Kidney (tissue), 14 donors: ENCODE measurements around the gene CDK19. TPM values are rescaled to one million over a fixed set of nuclear protein-coding genes. Genes with fewer than 3 reads are reported as not detected.

ENCODE experiments used
- DNase-seq, 5 donors: peaks; one replicate each; pipeline ENCODE4 v3.0.0-alpha.2; 2013 to 2020
- FAIRE-seq: peaks from 2 replicates; lab custom pipeline; 2012; peaks lifted over from hg19 to GRCh38; lab: Jason Lieb, UNC
- H3K27ac ChIP-seq, 2 donors: one replicate each; pipeline ENCODE4 v1.7.0; 2013; ENCODE audit warnings: low read depth in 2 of 2, low read length in 2 of 2, inconsistent platforms in 1 of 2
- H3K27me3 ChIP-seq: one replicate; pipeline ENCODE4 v1.7.1; 2013; ENCODE audit warnings: low read length, inconsistent platforms; ENCODE audit not compliant: control insufficient read depth, insufficient read depth
- H3K36me3 ChIP-seq, 3 donors: one replicate each; pipeline versions ENCODE4 v1.7.0 to v1.7.1; 2013; ENCODE audit warnings: low read length in 3 of 3, control low read depth in 1 of 3, inconsistent platforms in 1 of 3; ENCODE audit not compliant: insufficient read depth in 3 of 3, control insufficient read depth in 2 of 3
- H3K4me1 ChIP-seq, 3 donors: one replicate each; pipeline versions ENCODE4 v1.7.0 to v1.7.1; 2013; ENCODE audit warnings: low read length in 3 of 3, inconsistent platforms in 1 of 3, low read depth in 1 of 3; ENCODE audit not compliant: control insufficient read depth in 2 of 3, insufficient read depth in 2 of 3
- H3K4me3 ChIP-seq, 3 donors: one replicate each; pipeline versions ENCODE4 v1.7.0 to v1.8.1; 2013; ENCODE audit warnings: low read length in 3 of 3, control low read depth in 1 of 3, inconsistent platforms in 1 of 3
- H3K9ac ChIP-seq, 3 donors: one replicate each; pipeline versions ENCODE4 v1.7.0 to v1.7.1; 2013; ENCODE audit warnings: low read length in 3 of 3, control low read depth in 1 of 3, inconsistent platforms in 1 of 3
- H3K9me3 ChIP-seq, 3 donors: one replicate each; pipeline versions ENCODE4 v1.7.0 to v1.7.1; 2013; ENCODE audit warnings: low read length in 3 of 3, control low read depth in 1 of 3, inconsistent platforms in 1 of 3; ENCODE audit not compliant: control insufficient read depth in 2 of 3, insufficient read depth in 1 of 3
- CTCF ChIP-seq: IDR thresholded peaks from 3 replicates; pipeline ENCODE4 v1.5.1; 2012; ENCODE audit warnings: mild to moderate bottlenecking, moderate library complexity, borderline replicate concordance; ENCODE audit not compliant: insufficient read depth; ENCODE audit errors: extremely low read depth
- intact Hi-C: fragments of 100-400 bp; cut with DNase I; formaldehyde crosslinking; loops from one replicate; pipeline ENCODE4 v1.11.1; 2022
- polyA plus RNA-seq: library from polyadenylated mRNA; stranded (reverse); fragments of 350-450 nt; fragmentation: Illumina TruSeq; extraction: RNeasy Lipid Tissue Mini Kit (QIAGEN cat#74804); gene quantifications from one replicate; pipeline ENCODE4 v1.2.3, GENCODE V29; 2014; ENCODE audit warnings: low read depth, low replicate concordance; ENCODE audit not compliant: insufficient read depth
- total RNA-seq: library from RNA; stranded (reverse); fragmentation: NEBNext Ultra II Directional; extraction: Animal tissue kit (Norgen Biotek cat#: 25700); gene quantifications from one replicate; pipeline ENCODE4 v1.2.1, GENCODE V29; 2021
- donor health status: control.
- donor health status: control.
- donor health status: control.
- donor health status: control.
- donor health status: control.
- donor health status: DM: yes; HTN: yes; CAD: no.
- donor health status: Normal renal cell carcinoma (clear cell type).

The CDK19 gene
- total and polyA plus RNA-seq, 2 donors from 2014 or later, result 4.9 to 20.4 TPM

GRCh38 chr6:110573537-110573936 lies 241.7 kb downstream of the CDK19 start:
- Histone ChIP-seq H3K27ac (no peak overlapping the region), H3K9ac (no peak overlapping the region), H3K9me3 (no peaks in the 10 kb centered on the region), H3K4me3 (no peak overlapping the region), H3K27me3 (no peaks in the 10 kb centered on the region), H3K36me3 (no peaks in the 10 kb centered on the region), H3K4me1 (no peaks in the 10 kb centered on the region)
- intact Hi-C loops, result no loop called here
- TF ChIP-seq CTCF, result no peak
- no peak for FAIRE-seq
- DNase-seq, result no peak

- Histone ChIP-seq H3K36me3 (no peaks in the 10 kb centered on the region), H3K4me1 (no peaks in the 10 kb centered on the region), H3K4me3 (no peak overlapping the region), H3K27me3 (no peaks in the 10 kb centered on the region), H3K9me3 (no peaks in the 10 kb centered on the region), H3K27ac (no peak overlapping the region), H3K9ac (no peak overlapping the region)
- TF ChIP-seq CTCF, result no peak
- FAIRE-seq, result no peak
- DNase-seq, result no peak
- intact Hi-C loops, result no loop called here
Observed at GRCh38 chr6:110573136-110573535, 242.1 kb downstream of the CDK19 start.

GRCh38 chr6:110567957-110568696 lies 247.1 kb downstream of the CDK19 start:
- FAIRE-seq (no peak), DNase-seq (peak in 3 of 5 donors; percentile 35 to 62 (median 61))
- Histone ChIP-seq H3K36me3 (no peaks in the 10 kb centered on the region), H3K4me3 (no peak overlapping the region), H3K9me3 (no peaks in the 10 kb centered on the region), H3K9ac (no peak overlapping the region), H3K27me3 (no peaks in the 10 kb centered on the region), H3K4me1 (peaks cover 0 to 13% (median 2%) of the 10 kb centered on the region in 3 donors), H3K27ac (no peak overlapping the region)
- no peak for TF ChIP-seq CTCF
- intact Hi-C loops, result no loop called here
